NB4 (cell line): ENCODE measurements around the gene DBP.

Experiments used
- DNase-seq: peaks from one replicate; pipeline ENCODE4 v3.0.0; 2010; ENCODE audit warnings: low read depth
- H3K4me3 ChIP-seq: one replicate; pipeline ENCODE4 v1.5.1; 2011; ENCODE audit warnings: mild to moderate bottlenecking, low read depth, low read length, moderate library complexity
- CTCF ChIP-seq: IDR thresholded peaks from one replicate; pipeline ENCODE4 v1.5.1; 2012; ENCODE audit warnings: low read depth, low read length
- MAX ChIP-seq: IDR thresholded peaks from 2 replicates; pipeline ENCODE4 v1.6.1; 2011; ENCODE audit warnings: low read depth, low read length
- MYC ChIP-seq: IDR thresholded peaks from 2 replicates; pipeline ENCODE4 v1.6.1; 2011; ENCODE audit warnings: low read depth, low read length
- POLR2A ChIP-seq: IDR thresholded peaks from 2 replicates; pipeline ENCODE4 v1.6.1; 2011; ENCODE audit warnings: mild to moderate bottlenecking; ENCODE audit not compliant: insufficient read length; ENCODE audit errors: extremely low read depth

The DBP gene

GRCh38 chr19:48609571-48610108, 27.5 kb downstream of the DBP start:
- TF ChIP-seq MYC: no peak
- no peak for TF ChIP-seq CTCF
- TF ChIP-seq MAX: no peak
- TF ChIP-seq POLR2A: no peak
- no peak overlapping the region for H3K4me3 ChIP-seq
- no peak for DNase-seq

- peak overlapping the region; percentile 18 for H3K4me3 ChIP-seq
- peak; percentile 96 for DNase-seq
- TF ChIP-seq MYC (peak; percentile 89), CTCF (peak; percentile 100), POLR2A (no peak), MAX (peak; percentile 82)
Observed at GRCh38 chr19:48608798-48609263, 28.3 kb downstream of the DBP start.

GRCh38 chr19:48607359-48607755, 29.8 kb downstream of the DBP start:
- DNase-seq: no peak
- no peak overlapping the region for H3K4me3 ChIP-seq
- no peak for TF ChIP-seq MYC
- TF ChIP-seq CTCF: no peak
- no peak for TF ChIP-seq MAX
- TF ChIP-seq POLR2A: no peak

GRCh38 chr19:48606463-48607358, 30.5 kb downstream of the DBP start, which contains the start of gene SPACA4:
TSS of gene SPACA4 (plus strand) at chr19:48606742. CDS start at chr19:48606979, 237 bp downstream.
- no peak for DNase-seq
- no peak within 1 kb of the TSS for H3K4me3 ChIP-seq
- TF ChIP-seq CTCF: no peak
- TF ChIP-seq MAX: no peak
- no peak for TF ChIP-seq MYC
- no peak for TF ChIP-seq POLR2A

GRCh38 chr19:48603850-48604249, 33.3 kb downstream of the DBP start:
- TF ChIP-seq MAX (no peak), MYC (no peak), CTCF (no peak), POLR2A (no peak)
- peak; percentile 60 for DNase-seq

More at GRCh38 chr19:48603850-48604249, 33.3 kb downstream of the DBP start:
- no peak overlapping the region for H3K4me3 ChIP-seq
